GM19351 (cell line): ENCODE data around the gene MGLL.
A peak's percentile ranks its signal among the peaks of the same experiment; 100 is the strongest.

Experiments
- ATAC-seq: cut with Tn5 transposase; IDR thresholded peaks from one replicate; pipeline ENCODE4 v1.9.1; 2021; ENCODE audit warnings: mild to moderate bottlenecking, moderate library complexity; ENCODE audit not compliant: unreplicated experiment

The MGLL gene

DNA sequence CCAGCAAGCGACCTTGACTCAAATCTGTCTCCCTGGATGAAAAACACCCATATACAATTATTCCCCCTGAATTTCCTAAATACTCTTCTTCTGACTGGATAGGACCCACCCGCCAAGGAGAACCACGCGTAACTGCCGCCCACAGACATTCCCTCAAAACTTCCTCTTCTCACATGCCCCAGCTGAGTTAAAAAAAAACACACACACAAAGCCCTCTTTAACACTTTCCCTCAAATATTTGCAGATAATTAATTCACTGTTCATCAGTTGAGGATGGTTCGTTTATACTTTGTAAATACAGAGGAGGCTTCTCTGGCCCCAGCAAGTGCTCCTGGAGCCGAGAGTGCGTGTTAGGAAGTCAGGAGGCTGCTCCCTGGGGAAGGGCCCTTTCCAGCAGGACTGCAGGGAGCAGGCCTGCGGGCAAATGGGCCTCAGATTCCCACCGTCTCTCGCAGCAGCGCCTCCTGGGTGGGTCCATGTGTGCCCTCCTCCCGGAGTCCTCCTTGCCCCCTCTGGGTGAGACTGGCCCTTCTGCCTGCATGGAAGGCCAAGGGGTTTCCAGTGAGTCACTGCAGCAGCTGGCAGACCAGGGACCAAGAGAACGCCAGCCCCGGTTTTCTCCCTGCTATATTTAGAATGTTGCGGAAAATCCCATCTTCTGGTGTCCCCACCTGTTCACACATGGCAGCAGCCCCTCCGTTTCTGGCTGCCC lies 46.8 kb downstream of the MGLL start:
- ATAC-seq, result no peak

DNA sequence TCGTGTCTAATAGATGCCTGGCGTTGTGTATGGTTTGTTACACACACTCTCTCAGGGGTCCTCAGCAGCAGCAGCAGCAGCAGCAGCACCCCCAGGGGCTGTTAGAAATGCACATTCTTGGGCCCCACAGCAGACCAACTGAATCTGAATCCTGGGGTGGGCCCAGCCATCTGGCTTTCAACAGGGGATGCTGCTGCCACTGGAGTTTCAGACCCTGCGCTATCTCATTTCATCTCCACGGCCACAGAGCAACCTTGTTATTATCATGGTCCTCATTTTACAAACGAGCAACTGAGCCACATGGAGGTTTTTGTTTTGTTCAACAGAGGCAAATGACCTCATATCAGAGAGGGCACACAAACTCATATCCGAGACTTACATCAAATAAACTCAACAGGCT lies 47.7 kb downstream of the MGLL start:
- no peak for ATAC-seq

DNA sequence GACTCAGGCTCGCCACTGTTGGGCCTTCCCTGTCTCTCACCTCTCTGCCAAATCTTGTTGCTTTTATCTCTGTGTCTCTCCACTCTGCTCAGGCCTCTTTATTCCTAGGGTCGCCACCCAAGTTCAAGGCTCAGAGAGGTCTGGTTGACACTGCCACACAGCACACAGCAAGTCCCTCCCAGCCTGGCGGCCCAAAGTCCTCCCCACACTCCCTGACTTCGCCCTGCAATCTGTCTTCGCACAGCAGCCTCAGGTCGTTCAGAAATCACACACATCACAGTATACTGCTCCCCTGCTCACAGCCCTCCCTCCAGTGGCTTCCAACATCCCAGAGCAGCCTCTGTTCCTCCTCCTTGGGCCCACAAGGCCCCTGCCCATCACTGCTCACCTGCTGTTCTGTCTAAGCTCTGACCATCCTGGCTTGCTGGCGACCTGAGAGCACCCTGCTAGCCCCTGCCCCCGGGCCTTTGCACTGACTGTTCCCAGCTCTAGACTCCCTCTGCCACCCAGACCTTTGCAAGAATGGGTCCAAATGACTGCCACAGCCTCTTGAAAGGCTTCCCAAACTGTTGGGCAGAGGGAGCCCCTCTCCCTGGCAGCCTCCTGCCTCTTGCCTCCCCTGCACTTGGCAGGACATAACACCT lies 48.4 kb downstream of the MGLL start:
- no peak for ATAC-seq

DNA sequence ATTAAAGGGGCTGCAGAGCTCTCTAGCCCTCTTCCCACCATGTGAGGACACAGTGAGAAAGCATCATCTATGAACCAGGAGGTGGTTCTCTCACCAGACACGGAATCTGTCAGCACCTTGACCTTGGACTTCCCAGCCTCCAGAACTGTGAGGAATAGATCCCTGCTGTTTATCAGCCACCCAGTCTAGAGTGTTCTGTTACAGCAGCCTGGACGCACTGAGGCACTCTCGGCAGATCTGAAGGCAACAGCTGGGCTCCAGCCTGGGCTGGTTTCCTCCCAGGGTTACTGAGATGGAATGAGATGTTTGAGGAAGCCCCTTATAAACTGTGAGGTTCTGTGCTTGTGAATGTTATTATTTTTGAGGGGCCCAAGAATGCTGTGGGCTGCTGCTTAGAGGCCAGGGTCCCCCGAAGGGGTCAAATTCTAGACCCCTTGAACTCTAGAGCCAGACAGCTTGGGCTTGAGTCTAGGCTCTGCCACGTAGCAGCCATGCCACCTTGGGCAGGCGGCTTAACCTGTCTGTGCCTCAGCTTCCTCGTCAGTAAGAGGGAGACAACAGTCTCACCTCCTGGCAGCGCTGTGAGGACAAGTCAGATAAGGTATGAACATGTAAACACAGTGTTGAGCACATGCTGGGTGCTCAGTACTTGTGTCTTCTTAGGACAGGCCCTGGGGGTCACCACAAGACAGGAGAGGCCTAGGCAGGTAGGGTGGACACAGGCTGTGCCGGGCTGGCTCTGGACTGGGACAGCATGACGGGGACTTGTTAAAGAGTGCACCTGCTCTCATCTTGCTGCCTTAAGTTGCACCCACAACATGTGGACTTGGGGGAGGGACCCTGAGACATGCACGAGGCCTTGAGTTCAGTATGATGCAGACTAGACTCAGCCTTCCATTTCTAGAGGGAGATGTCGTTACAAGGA lies 49.2 kb downstream of the MGLL start:
- ATAC-seq, result no peak

DNA sequence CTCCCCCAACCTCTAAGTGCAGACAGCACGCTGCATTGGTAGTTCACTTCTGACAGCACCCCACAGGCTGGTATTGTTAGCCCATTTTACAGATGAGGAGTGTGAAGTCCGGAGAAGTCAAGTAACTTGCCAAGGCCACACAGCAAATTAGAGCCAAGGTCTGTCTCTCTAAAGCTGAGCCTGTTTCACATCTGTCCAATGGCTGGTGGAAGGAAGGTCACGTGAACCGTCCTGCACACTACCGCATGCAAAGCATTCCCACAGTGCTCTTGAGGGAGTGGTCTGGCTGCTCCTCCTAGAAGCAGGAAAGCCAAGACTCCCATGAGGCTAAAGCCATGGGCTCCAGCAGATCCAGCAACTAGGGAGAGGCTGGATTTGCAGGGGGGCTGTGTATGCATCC lies 50.0 kb downstream of the MGLL start:
- no peak for ATAC-seq

DNA sequence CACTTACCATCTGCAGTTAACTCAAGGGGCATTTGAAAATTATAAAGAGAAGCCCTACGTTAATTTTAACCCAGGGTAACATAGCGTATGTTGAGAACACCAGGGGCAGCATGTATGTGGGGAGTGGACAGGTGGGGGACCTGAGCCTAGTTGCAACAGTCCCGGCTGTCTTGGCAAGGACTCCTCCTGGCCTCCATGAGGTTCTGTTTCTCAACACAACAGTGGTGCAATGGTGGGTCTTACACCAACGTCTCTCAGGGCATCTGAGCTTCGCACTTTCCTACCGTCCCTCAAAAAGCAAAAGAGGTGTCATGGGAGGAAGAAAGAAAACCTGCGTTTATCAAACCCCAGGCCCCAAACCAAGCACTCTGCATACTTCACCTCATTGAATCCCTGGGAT lies 50.6 kb downstream of the MGLL start:
- ATAC-seq, result no peak

DNA sequence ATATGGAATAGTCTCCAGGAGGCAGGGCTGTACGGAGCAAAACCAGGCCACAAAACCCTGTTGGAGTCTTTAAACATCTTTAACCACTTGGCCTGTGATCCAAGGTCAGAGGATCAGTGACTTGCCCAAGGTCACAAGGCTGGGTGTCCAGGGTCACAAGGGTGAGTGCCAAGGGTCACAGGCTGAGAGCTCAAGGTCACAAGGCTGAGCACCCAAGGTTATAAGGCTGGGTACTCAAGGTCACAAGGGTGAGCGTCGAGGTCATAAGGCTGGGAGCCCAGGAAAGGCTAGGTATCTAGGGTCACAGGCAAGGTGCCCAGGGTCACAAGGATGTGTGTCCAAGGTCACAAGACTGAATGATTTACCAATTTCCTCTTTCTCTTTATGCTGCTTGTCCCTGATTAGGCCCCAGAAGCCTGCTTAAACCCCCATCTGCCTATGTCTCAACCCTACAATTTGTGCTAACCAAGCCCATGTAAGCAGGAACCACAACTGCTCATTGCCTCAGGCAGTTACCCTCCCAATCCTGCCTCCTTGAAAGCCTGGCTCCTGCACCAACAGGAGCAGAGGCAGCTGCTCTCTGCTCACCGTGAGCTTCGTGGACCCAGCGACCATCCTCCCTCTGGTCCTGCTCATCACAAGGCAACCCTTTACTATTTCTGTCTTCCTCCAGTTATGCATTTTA lies 51.5 kb downstream of the MGLL start:
- no peak for ATAC-seq

DNA sequence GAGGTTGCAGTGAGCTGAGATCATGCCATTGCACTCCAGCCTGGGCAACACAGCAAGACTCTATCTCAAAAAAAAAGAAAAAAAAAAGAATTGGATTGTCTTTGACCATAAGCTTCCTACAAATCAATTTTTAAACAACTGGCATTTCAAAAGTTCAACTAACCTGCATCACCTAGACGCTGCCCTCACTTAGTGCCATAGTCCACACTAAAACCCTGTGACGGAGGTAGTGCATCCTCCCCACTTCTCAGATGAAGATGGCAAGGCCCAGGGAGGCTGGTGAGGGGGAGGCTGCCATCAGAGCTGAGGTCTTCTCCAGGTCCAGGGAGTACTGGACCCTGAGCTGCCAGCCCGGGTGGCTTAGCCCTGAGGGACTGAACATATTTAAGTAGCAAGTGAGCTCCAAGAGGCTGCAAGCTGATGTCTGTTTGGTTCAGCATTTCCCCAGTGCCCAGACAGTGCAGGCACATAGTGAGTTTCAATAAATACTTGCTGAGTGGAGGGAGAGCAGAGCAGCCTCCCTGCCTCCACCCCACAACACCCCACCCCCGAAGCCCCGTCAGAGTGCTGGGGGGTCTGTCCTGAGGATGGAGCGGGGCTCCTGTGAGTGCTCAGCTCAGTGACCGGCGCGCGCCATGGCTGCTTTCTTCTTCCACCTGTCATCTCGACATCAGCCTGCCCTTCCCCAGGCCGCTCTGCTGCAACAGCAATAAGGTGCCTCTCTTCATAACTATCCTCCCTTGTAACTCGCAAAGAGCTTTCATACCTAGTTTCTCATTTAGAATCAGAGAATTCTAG lies 52.8 kb downstream of the MGLL start:
- ATAC-seq, result no peak

DNA sequence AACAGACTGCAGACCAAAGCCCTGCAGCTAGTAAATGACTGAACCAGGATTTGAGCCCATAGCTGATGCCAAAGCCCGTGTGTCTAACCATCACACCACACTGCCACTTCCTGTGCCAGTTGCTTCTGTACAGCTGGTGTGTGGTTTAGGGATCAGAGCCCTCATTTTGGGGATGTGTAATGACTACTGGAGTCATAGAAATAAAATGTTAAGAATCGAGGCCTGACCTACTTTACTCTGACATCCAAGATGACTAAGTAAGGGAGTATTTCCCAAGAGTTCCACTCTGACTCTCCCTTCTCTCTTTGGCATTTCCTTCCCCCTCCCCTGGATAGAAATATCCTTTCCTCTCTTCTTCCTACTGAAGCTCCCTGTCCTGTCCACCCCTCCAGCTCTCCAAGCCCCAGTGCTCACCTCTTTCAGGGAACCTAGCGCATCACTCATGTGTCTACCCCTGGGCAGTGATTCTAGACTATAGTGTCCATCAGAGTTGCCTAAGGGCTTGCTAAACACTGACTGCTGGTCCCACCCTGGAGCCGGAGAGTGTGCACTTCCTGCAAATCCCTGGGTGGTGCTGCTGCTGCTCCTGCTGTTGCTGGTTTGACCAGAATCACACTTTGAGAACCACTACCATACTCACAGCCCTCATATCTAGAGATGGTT lies 53.8 kb downstream of the MGLL start:
- ATAC-seq, result no peak

DNA sequence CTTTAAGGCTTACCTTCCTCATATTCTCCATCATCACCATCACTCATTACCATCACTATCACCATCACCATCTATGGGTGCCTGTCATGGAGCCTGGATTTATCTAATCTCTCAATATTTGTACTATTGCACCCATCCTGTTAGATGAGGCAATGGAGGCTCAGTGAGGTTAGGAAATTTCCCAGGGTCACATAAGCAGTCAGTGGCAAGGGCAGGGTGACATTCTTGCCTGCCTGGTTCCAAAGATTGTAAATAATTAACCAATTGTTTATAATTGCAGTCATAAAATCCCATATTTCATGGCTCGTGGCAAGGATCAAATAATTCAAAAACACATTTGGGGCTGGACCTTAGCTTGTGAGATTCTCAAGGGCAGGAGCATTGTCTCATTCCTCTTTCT lies 55.2 kb downstream of the MGLL start:
- ATAC-seq, result no peak

DNA sequence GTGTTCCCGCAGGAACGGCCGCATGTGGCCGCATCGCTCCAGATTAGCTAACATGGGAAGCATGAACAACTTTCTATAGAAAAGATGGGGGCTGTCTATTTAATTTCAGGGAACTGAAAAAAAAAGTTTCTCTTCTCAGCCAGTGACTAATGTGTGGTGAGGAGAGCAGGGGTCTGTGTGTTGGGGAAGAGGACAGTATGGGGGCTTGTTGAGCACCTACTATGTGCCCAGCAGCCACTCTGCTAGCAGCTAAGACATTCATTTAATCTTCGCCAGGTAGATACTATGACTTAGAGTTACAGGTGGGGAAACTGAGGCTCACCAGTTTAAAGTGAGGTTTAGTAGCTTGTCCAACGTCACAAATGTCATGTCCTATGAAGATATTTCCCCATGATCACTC lies 56.6 kb downstream of the MGLL start:
- ATAC-seq, result no peak

DNA sequence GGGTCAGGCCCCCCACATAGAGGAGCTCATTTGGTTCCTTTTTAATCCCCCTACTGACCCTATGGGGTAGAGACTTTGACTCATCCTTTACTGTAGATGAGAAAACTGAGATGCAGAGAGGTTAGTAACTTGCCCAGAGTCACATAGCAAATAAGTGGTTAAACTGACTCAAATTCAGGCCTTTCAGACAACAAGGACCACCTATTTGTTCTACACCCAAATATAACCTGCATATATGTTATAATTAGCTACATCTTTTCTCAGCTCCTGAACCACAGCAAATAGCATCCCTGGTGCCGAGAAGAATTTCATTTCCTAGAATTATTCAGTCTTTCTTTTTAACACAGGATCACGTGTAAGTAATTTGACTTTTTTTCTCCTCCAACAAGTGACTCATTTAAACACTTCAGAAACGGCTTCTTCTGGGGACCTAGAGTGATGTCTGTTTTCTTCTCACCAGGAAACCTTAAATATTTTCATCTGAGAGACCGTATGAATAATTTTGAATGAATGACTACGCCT lies 57.4 kb downstream of the MGLL start:
- no peak for ATAC-seq

DNA sequence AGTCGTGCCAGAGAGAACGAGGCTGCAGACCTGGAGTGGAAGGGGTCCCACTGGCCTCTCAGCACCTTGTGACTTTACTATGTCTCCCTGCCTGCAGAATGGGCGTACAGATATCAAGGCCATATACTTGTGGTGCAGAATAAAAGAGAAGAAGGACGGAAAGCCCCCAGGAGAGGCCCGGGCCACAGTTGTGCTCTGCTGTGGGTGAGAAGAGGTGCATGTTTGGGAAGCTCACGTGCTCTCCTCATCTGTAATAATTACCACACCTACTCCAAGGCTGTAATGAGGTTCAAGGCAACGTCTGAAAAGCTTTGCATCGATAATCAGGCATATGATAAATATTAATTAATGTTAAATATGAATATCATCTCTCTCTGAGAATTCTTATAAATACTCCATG lies 58.0 kb downstream of the MGLL start:
- no peak for ATAC-seq

DNA sequence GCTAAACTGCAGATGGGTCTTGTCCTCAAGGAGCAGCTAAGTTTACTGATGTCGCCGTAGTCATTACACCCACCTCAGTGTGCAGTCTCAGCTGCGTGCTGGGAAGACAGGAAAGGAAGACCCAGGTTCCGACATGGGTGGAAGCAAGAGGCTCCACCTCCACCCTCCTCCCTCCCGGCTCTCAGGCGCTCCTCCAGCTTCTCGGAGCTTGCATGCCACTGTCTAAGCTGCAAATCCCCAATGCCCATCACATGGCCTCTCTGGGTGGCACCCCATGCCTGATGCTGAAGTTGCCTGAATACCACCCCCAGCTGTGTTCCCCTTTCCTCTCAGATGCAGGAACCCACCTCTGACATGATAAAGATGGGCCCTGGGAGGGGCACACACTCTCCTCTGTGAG lies 58.5 kb downstream of the MGLL start:
- ATAC-seq, result no peak

DNA sequence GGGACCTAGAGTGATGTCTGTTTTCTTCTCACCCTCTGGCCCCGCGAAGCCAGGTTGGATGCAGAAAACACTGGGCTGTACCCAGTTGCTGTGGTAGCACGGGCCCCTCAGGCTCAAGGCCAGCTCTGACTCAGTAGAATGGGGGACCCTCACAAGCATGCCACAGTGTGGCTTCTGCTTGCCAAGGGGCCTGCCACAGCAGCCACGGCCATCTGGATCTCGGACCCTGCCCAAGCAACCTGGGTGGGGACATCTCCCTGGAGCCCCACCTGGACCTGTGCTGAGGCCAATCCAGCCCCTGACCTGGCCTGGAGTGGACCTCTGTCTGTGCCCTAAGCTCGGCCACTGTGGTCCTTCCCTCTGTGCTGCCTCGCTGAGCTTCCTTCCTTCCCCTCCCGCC lies 59.0 kb downstream of the MGLL start:
- ATAC-seq, result no peak

DNA sequence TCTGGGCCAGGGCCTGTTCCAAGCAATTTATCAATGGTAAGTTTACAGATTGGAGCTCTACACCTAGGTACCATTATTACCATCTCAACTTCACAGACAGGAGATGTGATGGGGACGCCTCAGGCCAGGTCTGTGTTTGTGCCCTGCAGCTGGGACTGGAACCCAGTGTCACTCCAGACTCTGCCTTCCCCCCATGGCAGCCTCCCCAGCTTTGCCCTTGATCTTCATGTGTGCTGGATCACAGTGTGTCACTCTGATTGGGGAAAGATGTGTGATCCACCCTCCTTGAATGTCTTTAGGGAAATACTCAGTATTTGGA lies 59.6 kb downstream of the MGLL start:
- ATAC-seq, result no peak

DNA sequence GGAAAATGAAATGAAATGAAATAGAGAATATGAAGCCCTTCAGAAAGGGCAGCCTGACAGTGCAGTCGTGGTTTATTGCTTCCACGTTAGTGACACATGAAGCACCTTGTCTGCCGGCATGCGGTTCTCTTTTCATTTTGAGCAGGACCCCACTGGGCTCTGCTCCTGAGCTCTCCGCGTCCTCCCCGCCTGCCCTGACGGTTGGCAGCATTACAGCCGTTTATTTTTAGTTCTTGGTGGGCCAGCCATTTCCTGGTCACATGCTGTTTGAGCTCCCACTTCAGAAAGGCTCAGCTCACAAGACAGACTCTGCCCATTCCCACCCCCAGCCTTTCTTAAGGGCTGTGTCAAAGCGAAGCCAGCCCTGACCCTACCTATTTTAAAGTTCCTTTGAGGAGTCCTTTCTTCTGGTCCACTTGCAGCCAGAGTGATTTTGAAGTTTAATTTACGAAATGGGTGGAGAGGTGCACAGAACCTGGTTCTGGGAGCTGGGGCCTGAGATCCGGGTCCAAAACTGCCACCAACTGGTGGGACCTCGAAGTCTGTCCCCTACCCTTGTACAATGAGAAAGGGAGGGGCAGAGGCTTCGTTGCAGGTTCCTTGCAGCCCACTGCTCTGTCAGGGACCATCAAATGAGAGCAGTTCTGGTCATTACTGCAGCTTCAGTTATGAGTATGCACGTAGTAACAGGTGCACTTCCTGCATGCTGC lies 60.1 kb downstream of the MGLL start:
- peak; percentile 69 for ATAC-seq

DNA sequence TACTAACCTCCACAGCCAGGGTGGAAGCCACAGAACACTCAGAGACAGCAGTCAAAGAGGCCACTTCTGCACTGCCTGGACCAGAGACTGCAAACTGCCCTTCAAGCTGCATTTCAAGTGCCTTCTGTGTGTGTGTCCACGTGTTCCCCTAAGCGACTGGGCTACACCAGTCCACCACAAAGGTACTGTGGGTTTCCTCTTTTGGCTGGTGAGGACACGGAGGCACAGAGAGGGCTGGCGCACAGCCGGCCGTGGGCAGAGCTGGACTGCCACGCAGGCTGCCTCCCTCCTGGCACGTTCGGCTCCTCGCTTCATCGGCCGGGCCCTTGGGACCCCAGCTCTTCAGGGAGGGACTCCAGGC lies 60.9 kb downstream of the MGLL start:
- no peak for ATAC-seq

DNA sequence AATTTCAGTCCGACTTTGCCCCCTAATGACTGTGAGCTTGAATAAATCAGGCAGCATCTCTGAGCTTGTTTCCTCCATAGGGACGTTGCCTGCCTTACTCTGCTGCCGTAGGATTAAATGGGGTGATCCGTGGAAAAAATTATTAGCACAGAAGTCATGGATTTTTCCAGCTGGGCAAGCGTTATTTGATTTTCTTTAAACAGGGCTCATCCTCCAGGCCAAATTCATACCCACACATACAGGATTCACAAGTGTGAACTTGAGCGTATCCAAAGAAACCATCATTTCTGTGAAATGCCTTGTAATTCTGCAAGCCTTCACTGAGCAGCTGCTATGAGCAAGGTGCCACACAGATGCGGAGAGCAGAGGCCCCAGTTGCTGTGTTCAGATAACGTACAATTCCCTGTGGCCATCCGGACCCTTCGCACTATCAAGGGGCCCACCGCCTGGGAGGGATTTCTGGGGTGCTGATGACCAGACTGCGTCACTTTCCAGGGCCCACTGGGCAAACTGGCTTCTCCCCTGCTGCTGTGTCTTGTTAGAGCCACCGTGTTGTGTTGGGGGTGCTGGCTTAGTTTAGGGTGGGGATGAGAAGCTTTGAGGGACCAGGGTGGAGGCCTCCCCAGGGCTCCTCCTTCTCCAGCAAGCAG lies 61.4 kb downstream of the MGLL start:
- no peak for ATAC-seq
